Sigmoid colon (tissue), 7 donors: ENCODE data around the gene PTMA. TPM values are rescaled to one million over a fixed set of nuclear protein-coding genes. Genes with fewer than 3 reads are reported as not detected.
A peak's percentile ranks its signal among the peaks of the same experiment; 100 is the strongest.
"Not testable (repeated sequence)": the region's sequence is repeated elsewhere in the genome, so short reads cannot be mapped to it uniquely, and the experiment has no call there.

Experiments used
- DNase-seq: peaks from one replicate; pipeline ENCODE4 v3.0.0-alpha.2; 2019
- H3K27ac ChIP-seq, 4 donors: fragments of 200-600 bp; sonication (generic); one replicate each; pipeline ENCODE4 v1.5.1; 2016 to 2019; ENCODE audit warnings: mild to moderate bottlenecking in 1 of 4
- H3K27me3 ChIP-seq, 3 donors: fragments of 200-600 bp; sonication (generic); one replicate each; pipeline ENCODE4 v1.5.1; 2019; ENCODE audit warnings: mild to moderate bottlenecking in 1 of 3
- H3K36me3 ChIP-seq, 4 donors: fragments of 200-600 bp; sonication (generic); one replicate each; pipeline ENCODE4 v1.5.1; 2016 to 2019
- H3K4me1 ChIP-seq, 4 donors: fragments of 200-600 bp; sonication (generic); one replicate each; pipeline ENCODE4 v1.5.1; 2017 to 2019
- H3K4me3 ChIP-seq, 4 donors: fragments of 200-600 bp; sonication (generic); one replicate each; pipeline ENCODE4 v1.5.1; 2017 to 2019; ENCODE audit warnings: mild to moderate bottlenecking in 2 of 4, moderate library complexity in 1 of 4
- H3K9me3 ChIP-seq, 4 donors: fragments of 200-600 bp in 3 of 4; sonication (generic) in 3 of 4; one replicate each; pipeline versions ENCODE4 v1.5.1 to v1.6.1; 2013 to 2019
- EP300 ChIP-seq, 4 donors: sonication (generic); formaldehyde crosslinking; IDR thresholded peaks; one replicate each; pipeline ENCODE4 v1.6.1; 2017; ENCODE audit warnings: antibody characterized with exemption in 4 of 4
- POLR2A ChIP-seq, 2 donors: fragments of 450-650 bp; IDR thresholded peaks; one replicate each; pipeline ENCODE4 v1.6.1; 2016; ENCODE audit warnings: antibody characterized with exemption in 2 of 2, mild to moderate bottlenecking in 2 of 2, moderate library complexity in 2 of 2
- POLR2AphosphoS5 ChIP-seq, 4 donors: sonication (generic); formaldehyde crosslinking; IDR thresholded peaks; one replicate each; pipeline ENCODE4 v1.6.1; 2017; ENCODE audit warnings: antibody characterized with exemption in 4 of 4
- WGBS, 2 donors: extraction: QIAGEN DNeasy Blood & Tissue Kit; methylation state at CpG; one replicate each; pipeline ENCODE4 v1.1.7; 2013; 5-methylcytosine and 5-hydroxymethylcytosine counted together
- intact Hi-C: fragments of 100-400 bp; cut with DNase I; formaldehyde crosslinking; loops from one replicate; pipeline ENCODE4 v1.15.1; 2023
- polyA plus RNA-seq, 3 donors: library from polyadenylated mRNA; stranded (reverse); fragments of 200-250 nt; gene quantifications; one replicate each; pipeline ENCODE4 v1.2.3, GENCODE V29; 2013
- total RNA-seq, 4 donors: library from RNA; depleted of rRNA; stranded (reverse); fragments of >200 nt; gene quantifications; one replicate each; pipeline ENCODE4 v1.1.0, GENCODE V29; 2016
- TF ChIP-seq, protein P1 (sequence below), 4 experiments: fragments of 450-650 bp in 3 of 4; fragments of 200-600 bp in 1 of 4; IDR thresholded peaks; one replicate each; pipeline ENCODE4 v1.5.1; 2016 to 2019; ENCODE audit warnings: antibody characterized with exemption in 4 of 4, mild to moderate bottlenecking in 3 of 4, moderate library complexity in 2 of 4
- donor health status: healthy with polysubstance abuse.
- donor health status: Bipolar disorder and iron deficiency.
- donor health status: healthy.

Gene PTMA
- total and polyA plus RNA-seq, 7 donors: 807 to 2,683 (median 1,142) TPM

DNA sequence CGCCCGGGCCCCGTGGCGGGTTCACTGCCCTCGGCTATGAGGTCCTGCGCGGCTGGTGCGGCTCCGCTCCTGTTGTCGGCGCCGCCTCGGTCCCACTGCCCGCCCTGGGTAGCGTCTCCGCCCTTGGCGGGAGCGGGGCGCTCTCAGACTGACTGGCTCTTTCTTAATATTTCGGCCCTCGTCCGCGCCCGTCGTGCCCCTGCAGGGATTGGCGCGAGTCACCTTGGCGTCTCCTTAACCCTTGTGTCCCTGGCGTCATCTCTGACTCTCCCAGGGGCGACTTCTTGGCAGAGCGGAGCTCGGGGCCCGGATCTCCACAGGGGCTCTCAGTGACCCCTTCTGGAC is 1.3 kb downstream of the PTMA start:
- 0% methylated on average over 33 of the region's 33 CpGs for WGBS, 2 donors
- no peak for TF ChIP-seq POLR2A (IDR thresholded peaks at IDR 0.05)
- TF ChIP-seq POLR2AphosphoS5 (IDR thresholded peaks at IDR 0.05): no peak
- TF ChIP-seq EP300 (IDR thresholded peaks at IDR 0.05): no peak
- TF ChIP-seq, protein P1, sequence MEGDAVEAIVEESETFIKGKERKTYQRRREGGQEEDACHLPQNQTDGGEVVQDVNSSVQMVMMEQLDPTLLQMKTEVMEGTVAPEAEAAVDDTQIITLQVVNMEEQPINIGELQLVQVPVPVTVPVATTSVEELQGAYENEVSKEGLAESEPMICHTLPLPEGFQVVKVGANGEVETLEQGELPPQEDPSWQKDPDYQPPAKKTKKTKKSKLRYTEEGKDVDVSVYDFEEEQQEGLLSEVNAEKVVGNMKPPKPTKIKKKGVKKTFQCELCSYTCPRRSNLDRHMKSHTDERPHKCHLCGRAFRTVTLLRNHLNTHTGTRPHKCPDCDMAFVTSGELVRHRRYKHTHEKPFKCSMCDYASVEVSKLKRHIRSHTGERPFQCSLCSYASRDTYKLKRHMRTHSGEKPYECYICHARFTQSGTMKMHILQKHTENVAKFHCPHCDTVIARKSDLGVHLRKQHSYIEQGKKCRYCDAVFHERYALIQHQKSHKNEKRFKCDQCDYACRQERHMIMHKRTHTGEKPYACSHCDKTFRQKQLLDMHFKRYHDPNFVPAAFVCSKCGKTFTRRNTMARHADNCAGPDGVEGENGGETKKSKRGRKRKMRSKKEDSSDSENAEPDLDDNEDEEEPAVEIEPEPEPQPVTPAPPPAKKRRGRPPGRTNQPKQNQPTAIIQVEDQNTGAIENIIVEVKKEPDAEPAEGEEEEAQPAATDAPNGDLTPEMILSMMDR (IDR thresholded peaks at IDR 0.05): no peak
- intact Hi-C loops: no loop called here
- Histone ChIP-seq H3K4me1 (peaks cover 3 to 60% (median 47%) of the 10 kb centered on the region in 4 donors), H3K27ac (peak overlapping the region; percentile 96 to 100 (median 99)), H3K27me3 (no peaks in the 10 kb centered on the region), H3K36me3 (peaks cover 0 to 24% (median 13%) of the 10 kb centered on the region in 4 donors), H3K9me3 (no peaks in the 10 kb centered on the region), H3K4me3 (peak overlapping the region; percentile 71 to 98 (median 90))
- peak; percentile 84 for DNase-seq

DNA sequence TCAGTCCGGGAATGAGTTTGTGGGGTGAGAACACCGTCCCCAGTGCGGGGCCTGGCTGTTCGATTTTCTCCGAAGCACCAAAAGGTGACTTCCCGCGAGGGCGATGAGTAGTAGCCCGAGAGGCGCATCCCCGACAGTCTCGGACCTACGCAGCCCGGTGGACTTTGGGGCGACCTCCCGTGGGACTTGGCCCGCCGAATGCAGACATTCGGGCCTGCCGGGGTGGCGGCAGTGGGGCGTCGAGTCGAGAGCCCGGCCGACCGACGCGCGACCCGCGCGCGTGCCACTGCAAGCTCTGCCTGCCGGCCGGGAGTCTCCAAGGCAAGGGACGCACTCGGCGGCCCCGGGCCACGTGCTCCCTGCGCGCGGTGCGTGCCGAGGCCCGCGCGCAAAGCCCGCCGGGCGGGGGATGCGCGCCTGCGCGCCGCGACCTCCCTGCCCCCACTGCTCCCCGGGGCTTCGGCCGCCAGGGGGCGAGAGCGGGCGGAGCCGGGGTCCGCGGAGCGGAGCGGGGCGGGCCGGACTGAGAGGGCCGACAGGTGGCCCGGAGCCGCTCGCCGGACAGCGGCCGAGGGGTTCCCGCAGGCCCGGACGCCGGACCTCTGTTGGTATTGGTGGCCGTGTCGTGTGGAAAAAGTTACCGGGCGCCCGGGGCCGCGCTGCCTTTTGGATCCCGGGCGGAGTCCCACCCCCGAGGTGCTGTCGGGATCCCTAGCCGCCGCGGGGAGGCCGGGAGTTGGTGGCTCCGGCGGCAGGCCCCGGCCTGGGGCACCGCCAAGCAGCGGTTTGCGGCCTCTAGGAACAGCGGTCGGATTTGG is 1.9 kb downstream of the PTMA start:
- Histone ChIP-seq H3K4me3 (peak overlapping the region; percentile 71 to 98 (median 90)), H3K4me1 (peaks cover 3 to 58% (median 49%) of the 10 kb centered on the region in 4 donors), H3K27ac (peak overlapping the region; percentile 96 to 100 (median 99)), H3K36me3 (peaks cover 0 to 24% (median 13%) of the 10 kb centered on the region in 4 donors), H3K27me3 (no peaks in the 10 kb centered on the region), H3K9me3 (no peaks in the 10 kb centered on the region)
- 0 to 1% methylated on average over 105 of the region's 105 CpGs for WGBS, 2 donors
- intact Hi-C loops: loop anchor here (10.0 kb wide), 1 partner anchor 245 kb away; the partner anchor contains the start of gene NCL
- TF ChIP-seq, protein P1 (IDR thresholded peaks at IDR 0.05): peak in 3 of 4 experiments; percentile 25 to 85 (median 31)
- TF ChIP-seq POLR2AphosphoS5 (IDR thresholded peaks at IDR 0.05): peak; percentile 59 to 90 (median 86)
- peak; percentile 47 to 66 for TF ChIP-seq POLR2A (IDR thresholded peaks at IDR 0.05)
- no peak for TF ChIP-seq EP300 (IDR thresholded peaks at IDR 0.05)
- DNase-seq: peak; percentile 92

DNA sequence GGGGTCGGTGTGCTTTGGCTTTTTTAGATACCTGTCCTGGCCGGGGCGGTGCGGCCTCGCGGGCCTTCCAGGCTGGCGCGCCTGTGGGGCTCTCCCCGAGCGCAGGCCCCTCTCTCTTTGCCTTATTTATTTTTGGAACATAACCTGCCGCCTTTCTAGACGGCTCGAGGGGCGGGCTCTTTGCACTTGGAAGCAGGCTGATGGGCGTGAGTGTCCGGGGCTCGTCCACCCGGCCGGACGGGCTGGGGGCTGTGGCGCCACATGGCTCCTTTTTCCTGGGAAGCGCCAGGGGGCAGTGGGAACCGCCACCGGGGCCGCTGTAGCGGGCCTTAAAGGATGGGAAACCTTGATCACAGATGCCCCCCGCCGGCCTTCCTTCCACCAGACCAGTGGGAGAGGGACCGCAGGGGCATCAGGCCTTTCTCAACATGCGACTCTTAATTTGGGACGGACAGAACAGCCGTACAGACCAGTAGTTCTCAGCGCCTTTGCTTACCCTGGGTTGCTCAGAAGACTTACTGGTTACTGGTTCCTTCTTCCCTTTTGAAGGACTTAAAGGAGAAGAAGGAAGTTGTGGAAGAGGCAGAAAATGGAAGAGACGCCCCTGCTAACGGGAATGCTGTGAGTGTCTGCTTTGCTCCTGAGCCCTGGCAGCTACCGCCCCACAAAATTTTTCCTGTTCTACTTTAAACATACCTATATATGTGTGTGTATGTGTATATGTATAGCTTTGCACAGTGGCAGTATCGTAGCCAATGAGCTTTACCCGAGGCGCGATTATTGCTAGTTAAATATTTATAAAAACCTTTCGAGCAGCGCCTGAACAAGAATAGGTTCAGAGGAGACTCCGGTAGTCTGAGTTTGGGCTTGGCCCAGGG is 2.7 kb downstream of the PTMA start:
- no peaks in the 10 kb centered on the region for H3K27me3 ChIP-seq
- peaks cover 0 to 24% (median 13%) of the 10 kb centered on the region in 4 donors for H3K36me3 ChIP-seq
- H3K4me1 ChIP-seq: peaks cover 3 to 50% (median 43%) of the 10 kb centered on the region in 4 donors
- 0 to 2% methylated on average over 43 of the region's 43 CpGs for WGBS, 2 donors
- TF ChIP-seq, protein P1 (IDR thresholded peaks at IDR 0.05): peak in 1 of 4 experiments; percentile 8
- TF ChIP-seq EP300 (IDR thresholded peaks at IDR 0.05): no peak
- peak in 1 of 4 donors; percentile 11 for TF ChIP-seq POLR2AphosphoS5 (IDR thresholded peaks at IDR 0.05)
- peak in 1 of 2 donors; percentile 31 for TF ChIP-seq POLR2A (IDR thresholded peaks at IDR 0.05)
- peak; percentile 80 for DNase-seq
- peak overlapping the region; percentile 96 to 100 (median 99) for H3K27ac ChIP-seq
- intact Hi-C loops: loop anchor here (1.0 to 10.0 kb wide), 2 partner anchors 197 to 246 kb away; partner anchors contain the start of gene NCL
- H3K9me3 ChIP-seq: no peaks in the 10 kb centered on the region
- peak overlapping the region; percentile 71 to 91 (median 82) for H3K4me3 ChIP-seq

DNA sequence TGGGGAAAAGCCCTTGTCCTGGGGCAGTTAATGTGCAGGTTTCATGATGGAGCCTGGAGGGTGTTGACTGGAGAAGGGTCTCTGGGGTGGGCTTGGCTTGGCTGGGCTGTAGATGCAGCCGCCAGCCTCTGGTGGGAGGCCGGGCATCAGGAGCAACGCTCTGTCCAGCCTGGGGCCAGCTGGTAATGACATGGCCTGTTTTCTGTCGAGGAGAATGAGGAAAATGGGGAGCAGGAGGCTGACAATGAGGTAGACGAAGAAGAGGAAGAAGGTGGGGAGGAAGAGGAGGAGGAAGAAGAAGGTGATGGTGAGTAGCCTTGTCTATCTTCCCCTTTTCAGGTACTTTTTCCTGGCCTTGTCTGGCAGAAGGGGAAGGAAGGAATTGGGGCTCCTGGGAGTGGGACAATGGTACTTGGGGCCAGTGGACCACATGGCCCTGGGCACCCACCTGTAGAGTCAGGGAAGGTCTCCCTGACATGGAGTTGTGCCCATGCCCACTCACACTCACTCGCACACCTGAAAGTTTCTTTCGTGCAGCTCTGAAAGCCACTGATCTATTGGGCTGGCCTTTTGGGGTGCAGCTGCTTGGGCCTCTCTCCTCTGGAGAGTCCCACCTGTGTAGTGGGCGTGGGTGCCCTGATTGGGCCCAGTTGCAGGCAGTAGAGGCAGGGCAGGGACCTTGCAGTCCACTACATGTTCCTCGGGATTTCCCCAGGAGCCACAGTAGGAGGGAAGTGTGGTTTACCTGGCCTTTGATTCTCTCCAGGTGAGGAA is 3.5 kb downstream of the PTMA start:
- peak overlapping the region; percentile 71 to 91 (median 82) for H3K4me3 ChIP-seq
- intact Hi-C loops: loop anchor here (1.0 to 10.0 kb wide), 2 partner anchors 198 to 247 kb away; partner anchors contain the start of gene NCL
- DNase-seq: no peak
- peak overlapping the region; percentile 96 to 100 (median 99) for H3K27ac ChIP-seq
- H3K4me1 ChIP-seq: peaks cover 0 to 47% (median 43%) of the 10 kb centered on the region in 4 donors
- WGBS, 2 donors: 9 to 21% methylated on average over 9 of the region's 9 CpGs
- TF ChIP-seq, protein P1 (IDR thresholded peaks at IDR 0.05): no peak
- TF ChIP-seq POLR2AphosphoS5 (IDR thresholded peaks at IDR 0.05) (peak in 1 of 4 donors; percentile 25), EP300 (IDR thresholded peaks at IDR 0.05) (no peak), POLR2A (IDR thresholded peaks at IDR 0.05) (no peak)
- H3K27me3 ChIP-seq: no peaks in the 10 kb centered on the region
- peaks cover 0 to 24% (median 13%) of the 10 kb centered on the region in 4 donors for H3K36me3 ChIP-seq
- H3K9me3 ChIP-seq: no peaks in the 10 kb centered on the region

DNA sequence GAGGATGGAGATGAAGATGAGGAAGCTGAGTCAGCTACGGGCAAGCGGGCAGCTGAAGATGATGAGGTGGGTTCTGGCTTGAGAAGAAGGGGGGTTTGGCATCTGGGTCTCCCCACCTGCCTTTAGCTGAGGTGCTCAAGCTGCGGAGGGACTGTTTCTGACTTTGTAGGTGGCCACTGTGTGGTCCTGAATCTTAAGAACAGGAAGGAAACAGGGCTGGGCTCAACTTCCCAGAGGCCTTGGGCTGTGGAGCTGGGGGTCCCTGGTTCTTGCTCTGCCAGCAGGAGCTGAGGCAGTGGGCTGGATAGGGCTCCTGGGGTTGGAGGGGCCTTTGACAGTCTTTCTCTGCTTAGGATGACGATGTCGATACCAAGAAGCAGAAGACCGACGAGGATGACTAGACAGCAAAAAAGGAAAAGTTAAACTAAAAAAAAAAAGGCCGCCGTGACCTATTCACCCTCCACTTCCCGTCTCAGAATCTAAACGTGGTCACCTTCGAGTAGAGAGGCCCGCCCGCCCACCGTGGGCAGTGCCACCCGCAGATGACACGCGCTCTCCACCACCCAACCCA is 4.2 kb downstream of the PTMA start:
- Histone ChIP-seq H3K36me3 (peaks cover 0 to 24% (median 13%) of the 10 kb centered on the region in 4 donors), H3K27ac (peak overlapping the region; percentile 96 to 100 (median 99)), H3K4me1 (peaks cover 0 to 43% (median 42%) of the 10 kb centered on the region in 4 donors), H3K4me3 (peak overlapping the region in 1 of 4 donors; percentile 88)
- 35 to 37% methylated on average over 18 of the region's 18 CpGs for WGBS, 2 donors
- DNase-seq, H3K9me3 ChIP-seq, H3K27me3 ChIP-seq: not testable (repeated sequence)
- intact Hi-C loops: loop anchor here (10.0 kb wide), 1 partner anchor 248 kb away; the partner anchor contains the start of gene NCL

DNA sequence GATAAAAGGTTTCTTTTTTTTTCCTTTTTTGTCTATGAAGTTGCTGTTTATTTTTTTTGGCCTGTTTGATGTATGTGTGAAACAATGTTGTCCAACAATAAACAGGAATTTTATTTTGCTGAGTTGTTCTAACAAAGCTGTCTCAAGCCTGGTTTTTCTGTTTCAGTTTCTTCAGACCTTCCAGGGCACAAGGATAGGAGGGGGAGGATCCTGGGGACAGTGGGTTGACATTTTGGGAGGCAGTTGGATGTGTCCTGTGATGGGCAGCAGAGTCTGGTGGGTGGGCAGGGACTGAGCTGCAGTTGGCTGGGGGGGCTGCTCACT is 5.0 kb downstream of the PTMA start:
- H3K27ac ChIP-seq: peak overlapping the region; percentile 68 to 100 (median 98)
- intact Hi-C loops: loop anchor here (10.0 kb wide), 1 partner anchor 249 kb away; the partner anchor contains the start of gene NCL
- not testable (repeated sequence) for H3K9me3 ChIP-seq, H3K27me3 ChIP-seq, H3K4me3 ChIP-seq, DNase-seq
- H3K36me3 ChIP-seq: peaks cover 0 to 24% (median 13%) of the 10 kb centered on the region in 4 donors
- H3K4me1 ChIP-seq: peaks cover 0 to 41% (median 40%) of the 10 kb centered on the region in 4 donors
